ENCODE data around the gene MYL12B.

MYL12B gene

DNA sequence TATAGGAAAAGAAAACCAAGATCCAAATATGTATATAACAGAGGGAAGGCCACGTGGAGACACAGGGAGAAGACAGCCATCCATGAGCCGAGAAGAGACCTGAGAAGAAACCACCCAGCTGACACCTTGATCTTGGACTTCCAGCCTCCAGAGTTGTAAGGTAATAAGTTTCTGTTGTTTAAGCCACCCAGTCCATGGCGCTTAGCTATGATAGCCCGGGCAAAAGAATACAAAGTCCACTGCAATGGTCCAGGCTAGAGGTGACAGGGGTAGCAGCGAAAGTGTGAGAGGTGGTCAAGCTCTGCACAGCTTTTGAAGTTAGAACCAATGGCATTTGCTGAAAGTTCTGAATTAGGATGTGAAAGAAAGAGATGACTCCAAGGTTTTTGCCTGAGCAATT, 44.9 kb upstream of the MYL12B start:
- TF ChIP-seq POLR2AphosphoS5 (IDR thresholded peaks at IDR 0.05; ENCODE audit: low read depth, low read length), result no peak
- TF ChIP-seq SIN3A (IDR thresholded peaks at IDR 0.05; ENCODE audit: borderline replicate concordance, insufficient read depth, low read length), result no peak
- no peak for TF ChIP-seq FOXP2 (optimal IDR thresholded peaks at IDR 0.05; ENCODE audit: borderline replicate concordance, extremely low read depth, extremely low read length, insufficient read depth)
- TF ChIP-seq, protein P1, sequence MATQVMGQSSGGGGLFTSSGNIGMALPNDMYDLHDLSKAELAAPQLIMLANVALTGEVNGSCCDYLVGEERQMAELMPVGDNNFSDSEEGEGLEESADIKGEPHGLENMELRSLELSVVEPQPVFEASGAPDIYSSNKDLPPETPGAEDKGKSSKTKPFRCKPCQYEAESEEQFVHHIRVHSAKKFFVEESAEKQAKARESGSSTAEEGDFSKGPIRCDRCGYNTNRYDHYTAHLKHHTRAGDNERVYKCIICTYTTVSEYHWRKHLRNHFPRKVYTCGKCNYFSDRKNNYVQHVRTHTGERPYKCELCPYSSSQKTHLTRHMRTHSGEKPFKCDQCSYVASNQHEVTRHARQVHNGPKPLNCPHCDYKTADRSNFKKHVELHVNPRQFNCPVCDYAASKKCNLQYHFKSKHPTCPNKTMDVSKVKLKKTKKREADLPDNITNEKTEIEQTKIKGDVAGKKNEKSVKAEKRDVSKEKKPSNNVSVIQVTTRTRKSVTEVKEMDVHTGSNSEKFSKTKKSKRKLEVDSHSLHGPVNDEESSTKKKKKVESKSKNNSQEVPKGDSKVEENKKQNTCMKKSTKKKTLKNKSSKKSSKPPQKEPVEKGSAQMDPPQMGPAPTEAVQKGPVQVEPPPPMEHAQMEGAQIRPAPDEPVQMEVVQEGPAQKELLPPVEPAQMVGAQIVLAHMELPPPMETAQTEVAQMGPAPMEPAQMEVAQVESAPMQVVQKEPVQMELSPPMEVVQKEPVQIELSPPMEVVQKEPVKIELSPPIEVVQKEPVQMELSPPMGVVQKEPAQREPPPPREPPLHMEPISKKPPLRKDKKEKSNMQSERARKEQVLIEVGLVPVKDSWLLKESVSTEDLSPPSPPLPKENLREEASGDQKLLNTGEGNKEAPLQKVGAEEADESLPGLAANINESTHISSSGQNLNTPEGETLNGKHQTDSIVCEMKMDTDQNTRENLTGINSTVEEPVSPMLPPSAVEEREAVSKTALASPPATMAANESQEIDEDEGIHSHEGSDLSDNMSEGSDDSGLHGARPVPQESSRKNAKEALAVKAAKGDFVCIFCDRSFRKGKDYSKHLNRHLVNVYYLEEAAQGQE (IDR thresholded peaks at IDR 0.05; ENCODE audit: insufficient read depth in 1 of 2, low read depth in 2 of 2, low read length in 2 of 2), result no peak
- TF ChIP-seq TAF1 (IDR thresholded peaks at IDR 0.05; ENCODE audit: borderline replicate concordance, insufficient read depth, low read length), result no peak

DNA sequence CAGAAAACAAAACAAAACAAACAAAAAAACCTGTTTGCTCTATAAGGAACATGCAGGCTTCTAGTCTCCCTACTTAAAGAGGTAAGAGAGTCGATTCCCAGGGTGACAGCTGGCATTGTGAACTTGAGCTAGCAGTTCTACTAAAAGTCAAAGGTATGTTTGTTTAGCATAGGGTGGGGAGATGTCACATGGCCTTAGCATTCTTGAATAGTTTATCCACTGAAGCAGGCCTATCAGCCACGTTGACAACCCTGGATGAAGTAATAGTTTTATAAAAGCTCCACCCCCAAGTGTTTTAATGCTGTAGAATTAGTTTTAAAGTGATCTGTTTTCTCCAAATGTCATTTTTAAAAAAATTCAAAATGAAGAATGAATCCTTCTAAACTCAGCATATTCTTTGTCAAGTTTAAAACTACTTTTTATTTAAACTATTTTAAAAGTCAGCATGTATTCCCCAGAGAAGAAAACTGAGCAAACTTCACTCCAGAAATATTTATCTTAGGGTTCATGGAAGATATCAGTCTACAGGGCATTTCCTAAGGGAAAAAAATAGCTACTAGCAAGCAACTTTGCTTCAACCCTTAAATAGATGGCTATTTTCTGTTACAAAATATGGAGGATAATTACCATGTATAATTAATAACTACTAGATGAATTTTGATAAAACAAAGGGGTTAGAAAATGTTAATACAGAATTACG, 43.8 kb upstream of the MYL12B start:
- no peak for TF ChIP-seq TAF1 (IDR thresholded peaks at IDR 0.05; ENCODE audit: borderline replicate concordance, insufficient read depth, low read length)
- TF ChIP-seq, protein P1 (IDR thresholded peaks at IDR 0.05; ENCODE audit: insufficient read depth in 1 of 2, low read depth in 2 of 2, low read length in 2 of 2), result no peak
- no peak for TF ChIP-seq POLR2AphosphoS5 (IDR thresholded peaks at IDR 0.05; ENCODE audit: low read depth, low read length)
- TF ChIP-seq SIN3A (IDR thresholded peaks at IDR 0.05; ENCODE audit: borderline replicate concordance, insufficient read depth, low read length), result no peak
- TF ChIP-seq FOXP2 (optimal IDR thresholded peaks at IDR 0.05; ENCODE audit: borderline replicate concordance, extremely low read depth, extremely low read length, insufficient read depth), result no peak

DNA sequence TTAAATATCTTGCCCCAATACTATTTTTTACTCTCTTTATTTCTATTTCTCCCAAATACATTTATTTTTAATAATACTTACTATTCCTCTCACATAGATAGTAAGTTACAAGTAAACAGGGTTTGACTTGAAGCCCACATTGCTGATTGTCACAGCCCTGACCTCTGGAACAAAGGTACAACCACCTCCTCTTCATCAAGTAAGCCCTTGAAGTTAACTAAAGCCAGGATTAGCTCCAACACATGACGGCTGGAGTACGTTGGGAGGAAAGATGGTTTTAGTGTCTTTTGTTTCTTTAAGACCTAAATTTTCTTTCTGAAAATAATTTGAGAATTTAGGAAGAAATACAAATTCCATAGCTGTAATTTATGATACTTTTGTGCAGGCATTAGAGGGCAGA, 43.1 kb upstream of the MYL12B start:
- TF ChIP-seq TAF1 (IDR thresholded peaks at IDR 0.05; ENCODE audit: borderline replicate concordance, insufficient read depth, low read length) (no peak), POLR2AphosphoS5 (IDR thresholded peaks at IDR 0.05; ENCODE audit: low read depth, low read length) (no peak), FOXP2 (optimal IDR thresholded peaks at IDR 0.05; ENCODE audit: borderline replicate concordance, extremely low read depth, extremely low read length, insufficient read depth) (no peak), SIN3A (IDR thresholded peaks at IDR 0.05; ENCODE audit: borderline replicate concordance, insufficient read depth, low read length) (no peak)

DNA sequence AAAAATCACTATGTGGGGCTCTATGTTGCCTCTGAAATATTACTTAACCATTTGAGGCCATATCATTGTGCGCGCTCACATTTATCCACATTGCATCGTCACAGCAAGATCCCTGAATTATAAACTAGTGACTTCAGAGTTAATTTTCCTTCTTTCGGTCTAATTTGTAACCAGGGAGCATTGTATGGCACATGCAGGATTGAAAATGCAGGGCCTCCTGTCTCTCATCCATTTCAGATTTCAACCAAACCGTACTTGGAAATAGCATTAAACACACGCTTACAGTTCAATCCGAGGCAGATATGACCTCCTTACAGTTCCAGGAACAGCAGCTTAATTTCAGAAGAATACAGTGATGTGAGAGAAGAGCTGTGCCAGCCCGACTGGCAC, 42.7 kb upstream of the MYL12B start:
- TF ChIP-seq FOXP2 (optimal IDR thresholded peaks at IDR 0.05; ENCODE audit: borderline replicate concordance, extremely low read depth, extremely low read length, insufficient read depth), result no peak
- TF ChIP-seq TAF1 (IDR thresholded peaks at IDR 0.05; ENCODE audit: borderline replicate concordance, insufficient read depth, low read length), result no peak
- TF ChIP-seq POLR2AphosphoS5 (IDR thresholded peaks at IDR 0.05; ENCODE audit: low read depth, low read length), result no peak
- TF ChIP-seq, protein P1 (IDR thresholded peaks at IDR 0.05; ENCODE audit: insufficient read depth in 1 of 2, low read depth in 2 of 2, low read length in 2 of 2), result no peak
- TF ChIP-seq SIN3A (IDR thresholded peaks at IDR 0.05; ENCODE audit: borderline replicate concordance, insufficient read depth, low read length), result no peak

DNA sequence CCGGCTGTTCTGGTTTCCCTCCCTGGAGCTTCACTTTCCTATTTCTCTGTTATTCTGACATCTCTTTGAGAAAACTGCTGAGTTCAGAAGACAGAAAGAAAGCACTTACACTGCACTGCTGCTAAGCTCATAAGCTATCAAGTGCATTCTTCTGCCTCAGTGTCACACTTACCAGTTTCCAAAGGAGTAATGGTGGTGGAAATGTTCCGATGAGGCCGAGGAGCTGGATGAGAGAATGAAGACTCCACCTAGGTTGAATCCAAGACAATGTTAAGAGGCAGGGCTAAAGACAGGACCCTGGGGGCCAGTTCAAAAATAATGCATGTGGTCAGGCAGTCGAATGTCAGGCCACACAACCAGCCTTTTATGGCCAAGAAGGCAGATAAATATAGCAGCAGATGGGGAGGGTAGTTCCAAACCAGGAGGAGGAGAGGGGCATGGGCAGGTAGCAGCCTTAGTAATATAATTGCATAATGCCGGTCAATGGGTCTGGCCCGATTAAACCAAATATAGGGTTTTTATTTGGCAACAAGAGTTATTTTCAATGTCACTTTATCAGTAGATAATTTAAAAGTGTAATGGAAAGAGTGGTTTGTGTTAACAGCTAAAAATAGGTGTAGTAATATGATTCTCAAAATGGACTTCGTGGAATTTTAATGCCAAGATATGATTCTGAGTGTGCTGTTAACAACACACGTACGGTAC, 42.1 kb upstream of the MYL12B start, which contains the start of gene MYOM1:
TSS of gene MYOM1 (minus strand) at position 338 of the 705 bp plus-strand sequence. CDS start 4,745 bp downstream, outside the sequence.
- TF ChIP-seq, protein P1 (IDR thresholded peaks at IDR 0.05; ENCODE audit: insufficient read depth in 1 of 2, low read depth in 2 of 2, low read length in 2 of 2), result no peak
- no peak for TF ChIP-seq FOXP2 (optimal IDR thresholded peaks at IDR 0.05; ENCODE audit: borderline replicate concordance, extremely low read depth, extremely low read length, insufficient read depth)
- TF ChIP-seq SIN3A (IDR thresholded peaks at IDR 0.05; ENCODE audit: borderline replicate concordance, insufficient read depth, low read length), result no peak
- TF ChIP-seq POLR2AphosphoS5 (IDR thresholded peaks at IDR 0.05; ENCODE audit: low read depth, low read length), result no peak
- no peak for TF ChIP-seq TAF1 (IDR thresholded peaks at IDR 0.05; ENCODE audit: borderline replicate concordance, insufficient read depth, low read length)

All from PFSK-1 (cell line).